SH-SY5Y (cell line): ENCODE results near the gene PHLDB3.

Experiments
- GATA2 ChIP-seq: IDR thresholded peaks from 2 replicates; pipeline ENCODE4 v1.6.1; 2011; ENCODE audit warnings: mild to moderate bottlenecking, low read depth, low read length
- GATA3 ChIP-seq: IDR thresholded peaks from 2 replicates; pipeline ENCODE4 v1.6.1; 2011; ENCODE audit warnings: low read depth, mild to moderate bottlenecking, low read length, moderate library complexity

GRCh38 chr19:43454031-43454430 is 50.5 kb downstream of the PHLDB3 start:
- TF ChIP-seq GATA2 (no peak), GATA3 (no peak)
